HepG2 (cell line): ENCODE data around the gene DYNLT5. TPM values are rescaled to one million over a fixed set of nuclear protein-coding genes. Genes with fewer than 3 reads are reported as not detected.

Source experiments
- ATAC-seq: fragments of 200-7000 bp; cut with Tn5 transposase; 3 replicates; pipeline ENCODE4 v1.9.1; 2020; ENCODE audit warnings: mild to moderate bottlenecking, moderate library complexity
- BruUV-seq: library from RNA; stranded (reverse); fragments of 400-500 nt; replicated peaks from 2 replicates; lab custom pipeline; 2021; lab: Mats Ljungman, UMichigan
- CTCF ChIA-PET: fragments of 300-600 bp; formaldehyde crosslinking; extraction: SDS; loops from one replicate; lab custom pipeline; 2021; ENCODE audit warnings: low total read pairs, inconsistent platforms, low intra/inter-chr PET ratio; lab: Yijun Ruan, JAX
- POLR2A ChIA-PET: fragments of 350-600 bp; sonication (Branson Sonifier 250); formaldehyde crosslinking; loops from one replicate; lab custom pipeline; 2020; ENCODE audit warnings: antibody characterized with exemption, inconsistent platforms; lab: Yijun Ruan, JAX
- DNase-seq: peaks from one replicate; pipeline ENCODE4 v3.0.0-alpha.2; 2015; ENCODE audit warnings: low spot score
- FAIRE-seq: peaks from 3 replicates; lab custom pipeline; 2011; peaks lifted over from hg19 to GRCh38; lab: Jason Lieb, UNC
- H2AFZ ChIP-seq: one replicate; pipeline ENCODE4 v1.6.1; 2011; ENCODE audit warnings: low read length, inconsistent platforms
- H3K27ac ChIP-seq: fragments of 300-600 bp; 3 replicates; pipeline ENCODE4 v1.8.0; 2011; ENCODE audit warnings: mixed run types, mild to moderate bottlenecking, mixed read lengths, low read length, inconsistent platforms; ENCODE audit not compliant: insufficient read depth; ENCODE audit errors: extremely low read length
- H3K27me3 ChIP-seq, 2 experiments: fragments of 200-600 bp in 1 of 2; 2 replicates in 1 of 2; 3 replicates in 1 of 2; pipeline versions ENCODE4 v1.6.0 to v1.8.0; 2011; ENCODE audit warnings: low read length in 2 of 2, mild to moderate bottlenecking in 2 of 2, moderate library complexity in 2 of 2, inconsistent platforms in 1 of 2; ENCODE audit not compliant: insufficient read depth in 2 of 2, control insufficient read depth in 1 of 2
- H3K36me3 ChIP-seq, 2 experiments: fragments of 200-600 bp in 1 of 2; replicated peaks in 1 of 2; 2 replicates in 1 of 2; 3 replicates in 1 of 2; pipeline versions ENCODE4 v1.5.1 to v1.8.0; 2011; ENCODE audit warnings: low read length in 2 of 2, inconsistent platforms in 1 of 2; ENCODE audit not compliant: insufficient read depth in 2 of 2, control insufficient read depth in 1 of 2
- H3K4me1 ChIP-seq: 2 replicates; pipeline ENCODE4 v1.5.1; 2012; ENCODE audit warnings: low read length, inconsistent platforms; ENCODE audit not compliant: insufficient read depth
- H3K4me2 ChIP-seq: 2 replicates; pipeline ENCODE4 v1.6.0; 2011; ENCODE audit warnings: low read depth, low read length, inconsistent platforms
- H3K4me3 ChIP-seq, 3 experiments: fragments of 200-600 bp in 1 of 3; sonication (generic), shearing (Covaris generic) in 1 of 3; replicated peaks in 1 of 3; 2 replicates each; pipeline ENCODE4 v1.5.1; 2011 to 2016; ENCODE audit warnings: low read length in 3 of 3, inconsistent platforms in 2 of 3, low read depth in 2 of 3, mild to moderate bottlenecking in 2 of 3, control low read depth in 1 of 3, mixed read lengths in 1 of 3; ENCODE audit not compliant: insufficient read depth in 1 of 3
- H3K79me2 ChIP-seq: one replicate; pipeline ENCODE4 v1.6.1; 2011; ENCODE audit warnings: low read length, inconsistent platforms; ENCODE audit not compliant: insufficient read depth
- H3K9ac ChIP-seq: 2 replicates; pipeline ENCODE4 v1.6.0; 2011; ENCODE audit warnings: mild to moderate bottlenecking, low read depth, low read length, inconsistent platforms; ENCODE audit not compliant: insufficient read depth
- H3K9me3 ChIP-seq: 2 replicates; pipeline ENCODE4 v1.5.1; 2012; ENCODE audit warnings: mild to moderate bottlenecking, low read length
- H4K20me1 ChIP-seq: 2 replicates; pipeline ENCODE4 v1.6.0; 2011; ENCODE audit warnings: inconsistent platforms, mild to moderate bottlenecking, low read length, moderate library complexity; ENCODE audit not compliant: insufficient read depth
- NFKB2 ChIP-seq: sonication (generic); formaldehyde crosslinking; IDR thresholded peaks from 2 replicates; pipeline ENCODE4 v1.4.0; 2020; ENCODE audit warnings: missing genetic modification reagents, borderline replicate concordance
- PHF21A ChIP-seq: sonication (generic); formaldehyde crosslinking; IDR thresholded peaks from 2 replicates; pipeline ENCODE4 v1.5.0; 2020; ENCODE audit warnings: mild to moderate bottlenecking, missing genetic modification reagents
- RBAK ChIP-seq: sonication (generic); formaldehyde crosslinking; IDR thresholded peaks from 2 replicates; pipeline ENCODE4 v1.5.1; 2020; ENCODE audit warnings: mild to moderate bottlenecking, missing genetic modification reagents
- SMYD3 ChIP-seq: sonication (generic); formaldehyde crosslinking; IDR thresholded peaks from 2 replicates; pipeline ENCODE4 v1.8.1; 2023; ENCODE audit warnings: mild to moderate bottlenecking, missing genetic modification reagents
- SOX5 ChIP-seq: IDR thresholded peaks from 2 replicates; pipeline ENCODE4 v1.6.1; 2016; ENCODE audit warnings: borderline replicate concordance
- ZNF367 ChIP-seq: sonication (generic); formaldehyde crosslinking; IDR thresholded peaks from 2 replicates; pipeline ENCODE4 v1.4.0; 2020; ENCODE audit warnings: missing genetic modification reagents, borderline replicate concordance
- WGBS: methylation state at CpG from one replicate; pipeline ENCODE4 v1.1.6; 2017; ENCODE audit warnings: low lambda C conversion rate; 5-methylcytosine and 5-hydroxymethylcytosine counted together
- in situ Hi-C: cut with HindIII; loops from 2 replicates; pipeline ENCODE4 v1.10.0; 2017; ENCODE audit warnings: low pct_unique_long_range_greater_than_20kb; ENCODE audit not compliant: extremely low pct_ligation_motif_present
- intact Hi-C: fragments of 100-400 bp; cut with micrococcal nuclease; formaldehyde crosslinking; loops from one replicate; pipeline ENCODE4 v1.10.0; 2022; ENCODE audit not compliant: unreplicated experiment
- polyA plus RNA-seq, 8 experiments: library from polyadenylated mRNA; depleted of rRNA in 3 of 8; stranded (reverse) in 7 of 8; unstranded in 1 of 8; fragments of >200 nt; fragmentation: Illumina TruSeq in 4 of 8; extraction: Trizol in 4 of 8; gene quantifications; 2 replicates each; pipeline versions ENCODE4 v1.2.1 to v1.2.3, GENCODE V29; 2011 to 2016; ENCODE audit warnings: low read depth in 4 of 8, missing spikeins in 1 of 8, mixed read lengths in 1 of 8; ENCODE audit not compliant: insufficient read depth in 1 of 8
- total RNA-seq, 5 experiments: library from RNA; depleted of rRNA; stranded (reverse); fragments of >200 nt; fragmentation: Illumina TruSeq; extraction: Trizol; gene quantifications; 2 replicates each; pipeline ENCODE4 v1.2.3, GENCODE V29; 2016; ENCODE audit warnings: low read depth in 1 of 5
- TF ChIP-seq, protein P1 (sequence below): IDR thresholded peaks from 2 replicates; pipeline ENCODE4 v1.6.1; 2016; ENCODE audit warnings: missing biosample characterization, missing genetic modification reagents, low read depth

Gene DYNLT5
- total and polyA plus RNA-seq, 2 of the 13 experiments (the other 11 are each of a cell fraction or from before 2014, with no cell fraction given): not detected

DNA sequence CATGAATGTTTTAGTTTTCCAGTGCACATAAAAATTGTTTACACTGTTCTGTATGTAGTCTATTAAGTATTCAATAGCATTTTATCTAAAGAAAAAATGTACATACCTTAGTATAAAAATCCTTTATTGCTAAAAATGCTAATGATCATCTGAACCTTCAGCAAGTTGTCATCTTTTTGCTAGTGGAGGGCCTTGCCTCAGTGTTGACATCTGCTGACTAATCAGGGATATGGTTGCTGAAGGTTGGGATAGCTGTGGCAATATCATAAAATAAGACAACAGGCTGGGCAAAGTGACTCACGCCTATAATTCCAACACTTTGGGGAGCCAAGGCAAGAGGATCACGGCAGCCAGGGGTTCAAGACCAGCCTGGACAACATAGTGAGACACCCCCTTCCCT, 9.0 kb downstream of the DYNLT5 start:
- ChIA-PET CTCF (no interaction called here), POLR2A (no interaction called here)
- ATAC-seq (no peak), FAIRE-seq (no peak), DNase-seq (no peak)
- H3K79me2 ChIP-seq: no peaks in the 10 kb centered on the region
- no peak overlapping the region for H2AFZ ChIP-seq
- BruUV-seq: no TSS peak
- H3K9ac ChIP-seq: no peak overlapping the region
- H3K9me3 ChIP-seq: no peaks in the 10 kb centered on the region
- in situ Hi-C loops (loop anchor here (10.0 kb wide), 1 partner anchor 384 kb away; no protein-coding TSS in a partner anchor), intact Hi-C loops (no loop called here)
- H4K20me1 ChIP-seq: no peaks in the 10 kb centered on the region
- H3K27ac ChIP-seq: no peak overlapping the region
- no peak overlapping the region for H3K4me2 ChIP-seq
- no peaks in the 10 kb centered on the region; a peak in 1 of 5 replicates for H3K27me3 ChIP-seq
- H3K36me3 ChIP-seq: no peaks in the 10 kb centered on the region
- no peaks in the 10 kb centered on the region for H3K4me1 ChIP-seq
- TF ChIP-seq RBAK (CRISPR knock-in tag) (no peak), NFKB2 (CRISPR knock-in tag) (no peak), SOX5 (CRISPR knock-in tag) (no peak), ZNF367 (CRISPR knock-in tag) (no peak), SMYD3 (CRISPR knock-in tag) (no peak), PHF21A (CRISPR knock-in tag) (no peak)
- TF ChIP-seq, protein P1, sequence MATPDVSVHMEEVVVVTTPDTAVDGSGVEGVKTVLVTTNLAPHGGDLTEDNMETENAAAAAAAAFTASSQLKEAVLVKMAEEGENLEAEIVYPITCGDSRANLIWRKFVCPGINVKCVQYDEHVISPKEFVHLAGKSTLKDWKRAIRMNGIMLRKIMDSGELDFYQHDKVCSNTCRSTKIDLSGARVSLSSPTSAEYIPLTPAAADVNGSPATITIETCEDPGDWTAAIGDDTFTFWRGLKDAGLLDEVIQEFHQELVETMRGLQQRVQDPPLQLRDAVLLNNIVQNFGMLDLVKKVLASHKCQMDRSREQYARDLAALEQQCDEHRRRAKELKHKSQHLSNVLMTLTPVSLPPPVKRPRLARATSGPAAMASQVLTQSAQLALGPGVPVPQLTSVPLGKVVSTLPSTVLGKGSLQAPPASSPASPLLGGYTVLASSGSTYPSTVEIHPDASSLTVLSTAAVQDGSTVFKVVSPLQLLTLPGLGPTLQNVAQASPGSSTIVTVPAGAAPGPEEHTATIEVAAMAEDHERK (CRISPR knock-in tag): no peak
- 0% methylated on average over 2 of the region's 2 CpGs for WGBS
- H3K4me3 ChIP-seq: no peak overlapping the region
